ENCODE measurements around the gene RNU2-63P. TPM values are rescaled to one million over a fixed set of nuclear protein-coding genes. Genes with fewer than 3 reads are reported as not detected.
A peak's percentile ranks its signal among the peaks of the same experiment; 100 is the strongest.
"Not testable (repeated sequence)": the region's sequence is repeated elsewhere in the genome, so short reads cannot be mapped to it uniquely, and the experiment has no call there.

The RNU2-63P gene
- total RNA-seq, 1 donor from 2014 or later: 14.8 TPM

- peaks cover 35% of the 10 kb centered on the region for H3K4me1 Mint-ChIP-seq
- no peaks in the 10 kb centered on the region for H3K9me3 Mint-ChIP-seq
- TF ChIP-seq CTCF (IDR thresholded peaks at IDR 0.05; ENCODE audit: unreplicated experiment): no peak
- H3K4me3 Mint-ChIP-seq: no peak overlapping the region
- no peak overlapping the region for H3K27ac Mint-ChIP-seq
- no peaks in the 10 kb centered on the region for H3K27me3 Mint-ChIP-seq (ENCODE audit: low read depth)
- H3K36me3 Mint-ChIP-seq: peaks cover 5% of the 10 kb centered on the region
- no peak for DNase-seq (ENCODE audit: low spot score in 2 of 2, unreplicated experiment in 2 of 2)
These were observed 35.4 kb upstream of the RNU2-63P start for GRCh38 chr2:88051792-88052191.

- H3K9me3 Mint-ChIP-seq: no peaks in the 10 kb centered on the region
- no peak overlapping the region for H3K27ac Mint-ChIP-seq
- TF ChIP-seq CTCF (IDR thresholded peaks at IDR 0.05; ENCODE audit: unreplicated experiment): no peak
- peaks cover 8% of the 10 kb centered on the region for H3K36me3 Mint-ChIP-seq
- DNase-seq (ENCODE audit: low spot score in 2 of 2, unreplicated experiment in 2 of 2): no peak
- no peaks in the 10 kb centered on the region for H3K27me3 Mint-ChIP-seq (ENCODE audit: low read depth)
- peaks cover 18% of the 10 kb centered on the region for H3K4me1 Mint-ChIP-seq
- H3K4me3 Mint-ChIP-seq: no peak overlapping the region
These were observed 33.3 kb upstream of the RNU2-63P start for GRCh38 chr2:88049622-88050021.

GRCh38 chr2:88048541-88048940 lies 32.2 kb upstream of the RNU2-63P start:
- no peak overlapping the region for H3K4me3 Mint-ChIP-seq

DNA sequence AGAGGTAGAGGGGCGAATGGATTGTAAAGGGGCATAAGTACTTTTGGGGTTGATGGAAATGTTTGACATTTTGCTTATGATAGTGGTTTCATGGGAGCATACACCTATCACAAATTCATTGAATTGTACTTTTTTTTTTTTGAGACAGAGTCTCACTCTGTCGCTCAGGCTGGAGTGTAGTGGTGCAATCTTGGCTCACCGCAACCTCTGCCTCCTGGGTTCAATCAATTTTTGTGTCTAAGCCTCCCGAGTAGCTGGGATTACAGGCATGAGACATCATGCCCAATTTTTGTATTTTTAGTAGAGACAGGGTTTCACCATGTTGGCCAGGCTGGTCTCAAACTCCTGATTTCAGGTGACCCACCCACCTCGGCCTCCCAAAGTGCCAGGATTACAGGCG lies 29.2 kb upstream of the RNU2-63P start:
- peaks cover 11% of the 10 kb centered on the region for H3K36me3 Mint-ChIP-seq
- H3K4me3 Mint-ChIP-seq; DNase-seq (ENCODE audit: low spot score in 2 of 2, unreplicated experiment in 2 of 2); H3K9me3 Mint-ChIP-seq; H3K27ac Mint-ChIP-seq; H3K27me3 Mint-ChIP-seq (ENCODE audit: low read depth): not testable (repeated sequence)
- peaks cover 11% of the 10 kb centered on the region for H3K4me1 Mint-ChIP-seq

More at GRCh38 chr2:88048541-88048940, 32.2 kb upstream of the RNU2-63P start:
- Mint-ChIP-seq H3K36me3 (peaks cover 11% of the 10 kb centered on the region), H3K9me3 (no peaks in the 10 kb centered on the region), H3K4me1 (peaks cover 7% of the 10 kb centered on the region), H3K27me3 (ENCODE audit: low read depth) (no peaks in the 10 kb centered on the region), H3K27ac (no peak overlapping the region)
- no peak for DNase-seq (ENCODE audit: low spot score in 2 of 2, unreplicated experiment in 2 of 2)
- TF ChIP-seq CTCF (IDR thresholded peaks at IDR 0.05; ENCODE audit: unreplicated experiment): no peak

GRCh38 chr2:88042476-88042875 lies 26.1 kb upstream of the RNU2-63P start:
- H3K27me3 Mint-ChIP-seq (ENCODE audit: low read depth): no peaks in the 10 kb centered on the region
- peaks cover 8% of the 10 kb centered on the region for H3K36me3 Mint-ChIP-seq
- no peak for TF ChIP-seq CTCF (IDR thresholded peaks at IDR 0.05; ENCODE audit: unreplicated experiment)

GRCh38 chr2:88038263-88039105 lies 22.1 kb upstream of the RNU2-63P start:
- Mint-ChIP-seq H3K36me3 (peaks cover 14% of the 10 kb centered on the region), H3K27ac (peak overlapping the region; percentile 31), H3K4me3 (no peak overlapping the region), H3K4me1 (peaks cover 11% of the 10 kb centered on the region), H3K9me3 (no peaks in the 10 kb centered on the region), H3K27me3 (ENCODE audit: low read depth) (no peaks in the 10 kb centered on the region)
- TF ChIP-seq CTCF (IDR thresholded peaks at IDR 0.05; ENCODE audit: unreplicated experiment): no peak
- DNase-seq (ENCODE audit: low spot score in 2 of 2, unreplicated experiment in 2 of 2): no peak

More at GRCh38 chr2:88042476-88042875, 26.1 kb upstream of the RNU2-63P start:
- H3K4me1 Mint-ChIP-seq: peaks cover 11% of the 10 kb centered on the region
- no peak overlapping the region for H3K4me3 Mint-ChIP-seq
- DNase-seq (ENCODE audit: low spot score in 2 of 2, unreplicated experiment in 2 of 2): no peak
- peak overlapping the region; percentile 41 for H3K27ac Mint-ChIP-seq
- H3K9me3 Mint-ChIP-seq: no peaks in the 10 kb centered on the region

All from mesothelial cell of epicardium (in vitro differentiated cells).